NCI-H2107 treated with DMSO at 0.1 percent for 48 hours (cell line): Measurements from ENCODE around the gene DCTN1.
"Not testable (repeated sequence)": the region's sequence is repeated elsewhere in the genome, so short reads cannot be mapped to it uniquely, and the experiment has no call there.

ENCODE experiments used
- DNase-seq: peaks from one replicate; lab custom pipeline; 2025; ENCODE audit not compliant: unreplicated experiment; lab: John Stamatoyannopoulos, UW

The DCTN1 gene

DNA sequence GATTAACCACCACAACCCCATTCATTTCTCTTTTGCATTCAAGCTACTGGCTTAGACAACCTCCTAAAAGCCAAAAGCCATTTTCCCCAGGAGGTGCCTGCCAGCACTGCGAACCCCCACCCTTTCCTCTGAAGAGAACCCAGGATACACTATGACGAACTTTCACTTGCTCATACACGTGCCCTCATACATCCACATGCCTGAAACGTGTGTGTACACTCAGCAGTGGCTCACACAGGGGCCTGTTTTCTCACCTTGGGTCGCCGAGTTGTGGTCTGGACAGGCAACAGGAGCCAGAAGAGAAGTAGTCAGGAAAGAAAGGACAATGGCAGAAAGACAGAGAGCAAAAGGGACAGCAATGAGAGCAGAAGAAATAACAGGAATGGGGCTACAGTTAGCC, 7.4 kb downstream of the DCTN1 start:
- DNase-seq, result no peak

DNA sequence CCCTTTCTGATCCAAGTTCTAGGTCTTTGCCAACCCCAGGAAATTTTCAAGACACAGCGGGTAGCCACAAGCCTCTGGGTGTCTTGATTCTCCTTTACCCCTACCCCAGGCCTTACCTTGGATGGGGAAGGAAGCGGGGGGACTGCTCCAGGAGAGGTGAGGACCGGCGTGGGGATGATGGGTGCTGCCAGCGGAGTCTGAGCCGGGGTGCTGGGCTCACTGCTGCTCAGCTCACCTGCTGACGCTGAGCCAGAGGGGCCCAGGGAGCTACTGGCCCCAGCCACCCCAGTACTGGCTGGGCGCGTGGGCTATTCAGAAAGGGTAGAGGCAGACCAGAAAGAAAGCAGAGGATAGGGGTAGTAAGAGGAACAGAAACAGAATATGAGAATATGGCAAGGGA, 8.7 kb downstream of the DCTN1 start:
- no peak for DNase-seq

DNA sequence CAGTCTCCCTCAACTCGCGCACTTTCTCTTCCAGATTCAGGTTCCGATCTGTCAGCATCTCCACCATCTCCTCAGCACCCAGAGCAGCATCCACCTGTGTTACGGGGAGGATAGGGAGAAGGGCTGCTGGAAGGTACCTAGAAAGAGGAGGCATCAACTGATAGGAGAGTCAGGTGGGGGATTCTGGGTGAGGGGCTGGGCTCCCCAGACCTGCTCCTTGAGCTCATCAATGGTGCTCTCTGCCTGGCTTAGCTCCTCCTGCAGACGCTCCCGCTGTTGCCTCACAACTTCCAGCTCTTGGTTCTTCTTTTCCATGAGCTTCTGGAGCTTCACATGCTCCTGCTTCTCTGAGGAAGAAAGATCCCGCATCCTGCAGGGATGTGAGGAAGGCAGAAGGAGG, 10.1 kb downstream of the DCTN1 start:
- no peak for DNase-seq

DNA sequence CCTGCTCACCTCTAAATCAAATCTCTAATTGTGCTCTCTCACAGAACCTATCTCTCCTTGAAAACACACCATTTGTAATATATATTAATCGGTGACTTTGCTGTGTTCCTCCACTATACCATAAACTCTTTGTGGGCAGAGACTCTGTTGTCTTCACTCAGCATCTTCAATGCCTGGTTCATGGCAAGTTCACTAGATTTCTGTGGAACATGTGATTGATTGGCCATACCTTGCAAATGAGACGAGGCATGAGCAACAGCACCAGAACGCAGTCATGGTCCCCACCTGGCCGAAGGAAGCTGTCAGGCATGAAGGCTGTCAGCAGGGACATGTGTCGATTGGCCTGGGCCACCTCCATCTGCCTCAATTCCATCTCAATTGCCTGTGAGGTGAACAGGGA, 11.6 kb downstream of the DCTN1 start:
- no peak for DNase-seq

DNA sequence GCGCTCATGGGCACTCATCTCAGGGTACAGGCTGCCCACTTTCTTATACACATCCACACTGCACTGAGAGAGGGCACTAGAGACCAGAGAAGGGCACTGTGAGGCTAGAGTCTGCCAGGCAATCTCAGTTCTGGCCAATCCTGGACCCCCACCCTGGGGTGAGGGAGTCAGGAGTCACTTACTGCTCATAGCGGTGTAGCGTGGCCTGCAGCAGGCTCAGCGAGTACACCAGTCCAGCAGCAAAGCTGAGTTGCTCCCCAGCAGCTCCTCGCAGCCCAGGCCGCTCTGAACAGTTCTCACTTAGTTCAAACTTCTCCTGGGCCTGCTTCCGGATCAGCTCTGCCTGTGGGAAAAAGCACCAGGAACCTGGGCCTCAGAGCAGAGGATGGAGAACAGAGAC, 12.3 kb downstream of the DCTN1 start:
- DNase-seq, result no peak

DNA sequence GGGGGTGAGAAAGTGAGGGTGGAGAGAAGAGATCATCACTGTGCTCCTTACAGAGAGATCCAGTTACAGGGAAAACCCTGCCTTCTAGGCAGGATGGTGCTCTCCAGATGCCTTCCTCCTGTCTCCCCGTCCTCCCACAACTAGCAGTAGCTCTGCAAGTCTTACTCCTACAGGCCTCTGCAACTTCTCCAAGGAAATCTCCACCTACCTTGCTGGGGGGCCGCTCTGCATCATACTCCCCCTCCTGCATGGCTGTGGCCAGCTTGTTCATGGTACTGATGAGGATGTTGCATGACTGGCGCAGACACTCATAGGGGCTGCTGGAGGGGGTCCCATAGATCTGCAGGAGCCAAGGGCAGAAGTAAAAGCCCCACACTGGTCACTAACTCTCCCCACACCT, 14.1 kb downstream of the DCTN1 start:
- no peak for DNase-seq

DNA sequence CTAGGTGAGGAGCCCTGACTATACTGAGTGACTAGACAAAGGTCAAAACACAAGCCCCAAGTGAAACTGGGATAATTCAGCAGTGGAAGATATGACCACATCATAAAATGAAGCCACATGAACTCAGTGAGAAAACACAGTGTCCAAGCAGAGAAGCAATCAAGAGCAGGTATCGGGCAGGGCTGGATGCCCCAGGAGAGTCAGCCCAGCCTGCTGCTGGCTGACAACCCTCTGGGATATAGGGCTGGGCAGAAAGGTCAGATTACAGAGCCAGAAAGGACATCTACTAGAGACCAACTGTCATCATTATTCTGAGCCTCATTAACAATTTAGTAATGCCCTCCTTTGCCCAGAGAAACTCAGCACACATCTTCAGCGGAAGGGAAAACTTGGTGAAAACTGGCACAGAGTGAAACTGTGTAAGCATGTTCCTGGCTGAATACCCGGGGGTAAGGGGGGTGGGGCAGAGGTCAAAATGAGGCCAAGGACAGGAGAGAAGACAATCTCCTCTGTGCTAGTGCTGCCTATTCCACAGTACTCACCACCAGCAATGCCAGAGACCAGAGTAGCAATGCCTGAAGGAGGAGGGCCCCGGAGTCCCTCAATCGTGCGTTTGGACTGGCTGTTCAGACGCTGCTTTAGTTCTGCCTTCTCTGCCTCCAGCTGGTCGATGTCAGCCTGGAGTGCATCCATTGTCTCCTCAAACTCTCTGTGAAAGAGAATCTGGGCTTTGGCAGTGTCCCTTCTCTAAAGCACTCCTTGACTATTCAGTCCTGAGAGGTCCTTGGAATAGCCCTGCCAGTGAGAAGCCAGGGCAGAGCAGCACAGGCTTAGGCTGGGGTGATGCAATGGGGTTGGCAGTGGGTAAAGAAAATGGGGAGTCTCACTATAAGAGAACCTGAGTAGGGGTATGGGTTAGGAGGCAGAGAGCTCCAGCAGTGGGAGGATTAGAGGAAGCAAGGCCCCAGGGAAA, 15.3 kb downstream of the DCTN1 start:
- no peak for DNase-seq

DNA sequence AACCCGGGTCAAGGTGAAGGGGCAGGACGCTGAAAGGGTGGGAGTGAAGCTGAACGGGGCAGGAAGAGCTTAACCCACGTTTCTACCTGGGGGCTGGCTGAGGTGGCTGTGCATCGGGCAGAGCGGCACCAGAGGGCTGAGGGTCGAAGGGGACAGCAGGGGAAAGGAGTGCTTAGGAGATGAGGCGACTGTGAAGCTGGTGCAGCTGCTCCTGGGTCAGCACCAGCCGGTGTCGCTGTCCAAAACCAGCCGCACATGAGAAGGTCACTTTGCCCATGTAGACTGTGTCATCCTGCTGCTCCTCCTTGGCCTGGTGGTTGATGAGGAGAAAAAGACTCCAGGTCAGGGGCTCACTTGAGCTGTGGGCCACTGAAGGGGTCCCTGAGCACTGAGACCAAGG, 18.8 kb downstream of the DCTN1 start:
- no peak for DNase-seq

DNA sequence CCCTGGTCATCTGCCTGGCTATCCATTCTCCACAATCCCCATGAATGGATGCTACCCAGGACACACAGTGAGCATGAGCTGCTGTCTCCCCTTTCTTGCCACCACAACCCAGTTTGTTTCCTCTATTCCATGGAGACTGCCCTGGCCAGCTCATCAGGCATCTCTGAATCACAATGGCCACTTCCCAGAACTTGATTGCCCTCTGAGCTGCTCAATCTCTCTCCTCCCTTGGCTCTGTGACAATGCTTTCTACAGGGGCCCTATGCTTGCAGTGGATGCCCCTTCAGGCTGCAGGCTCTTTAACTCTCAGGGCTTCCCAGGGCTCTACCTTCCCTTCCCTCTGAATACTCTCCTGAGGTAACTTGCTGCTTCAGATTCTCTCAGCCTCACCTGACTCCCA, 22.5 kb downstream of the DCTN1 start:
- no peak for DNase-seq

DNA sequence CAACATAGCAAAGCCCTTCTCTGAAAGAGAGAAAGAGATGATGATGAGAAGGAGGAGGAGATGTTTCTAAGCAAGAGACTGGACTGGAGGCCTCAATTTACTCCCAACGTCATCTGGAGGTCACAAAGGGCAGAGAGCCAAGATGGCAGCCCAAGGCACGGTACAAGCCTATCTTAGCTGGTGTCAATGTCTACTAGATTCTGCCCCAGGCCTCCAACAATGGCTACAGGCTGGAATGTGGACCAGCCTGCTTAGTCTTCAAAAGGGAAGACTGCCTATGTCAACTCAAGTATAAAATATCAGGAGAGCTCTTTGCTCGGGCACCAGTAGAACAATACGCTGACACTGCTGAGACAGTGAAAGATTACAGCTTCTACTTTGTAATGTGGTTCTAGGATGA, 30.2 kb downstream of the DCTN1 start:
- no peak for DNase-seq

DNA sequence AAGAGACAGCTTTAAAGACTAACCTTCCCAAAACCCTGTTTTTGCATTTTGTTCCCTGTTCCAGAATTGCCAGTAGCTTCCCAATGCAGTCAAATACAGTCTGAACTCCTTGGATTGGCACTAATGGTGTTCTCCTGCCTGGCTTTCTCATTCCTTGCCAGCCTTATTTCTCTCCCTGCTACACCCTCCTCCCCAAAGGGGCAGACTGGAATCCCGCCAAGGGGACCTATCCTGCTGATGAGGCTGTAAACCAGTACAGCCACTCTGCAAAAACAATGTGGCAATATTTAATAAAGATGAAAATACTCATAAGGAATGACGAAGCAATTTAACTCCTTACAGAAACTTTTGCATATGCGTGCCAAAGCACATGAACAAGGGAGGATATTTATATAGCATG, 32.4 kb downstream of the DCTN1 start:
- no peak for DNase-seq

DNA sequence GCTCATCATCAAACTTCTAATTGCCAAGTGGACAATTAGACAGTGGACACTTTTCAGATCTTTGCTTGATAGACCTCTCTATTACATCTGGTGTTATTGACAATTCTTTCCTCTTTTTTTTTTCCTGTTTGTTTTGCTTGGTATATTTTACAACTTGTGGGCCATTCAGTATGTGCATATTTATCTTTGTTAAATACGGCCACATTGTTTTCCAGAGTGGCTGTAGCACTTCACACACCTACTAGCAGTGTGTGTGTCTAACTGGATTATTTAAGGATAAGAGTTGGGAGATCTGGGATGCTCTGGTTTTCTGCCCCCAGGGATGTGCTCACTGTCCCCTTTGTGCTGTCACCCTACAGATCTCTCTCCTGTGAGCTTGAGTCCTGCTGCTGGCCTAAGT, 32.8 kb downstream of the DCTN1 start:
- no peak for DNase-seq

DNA sequence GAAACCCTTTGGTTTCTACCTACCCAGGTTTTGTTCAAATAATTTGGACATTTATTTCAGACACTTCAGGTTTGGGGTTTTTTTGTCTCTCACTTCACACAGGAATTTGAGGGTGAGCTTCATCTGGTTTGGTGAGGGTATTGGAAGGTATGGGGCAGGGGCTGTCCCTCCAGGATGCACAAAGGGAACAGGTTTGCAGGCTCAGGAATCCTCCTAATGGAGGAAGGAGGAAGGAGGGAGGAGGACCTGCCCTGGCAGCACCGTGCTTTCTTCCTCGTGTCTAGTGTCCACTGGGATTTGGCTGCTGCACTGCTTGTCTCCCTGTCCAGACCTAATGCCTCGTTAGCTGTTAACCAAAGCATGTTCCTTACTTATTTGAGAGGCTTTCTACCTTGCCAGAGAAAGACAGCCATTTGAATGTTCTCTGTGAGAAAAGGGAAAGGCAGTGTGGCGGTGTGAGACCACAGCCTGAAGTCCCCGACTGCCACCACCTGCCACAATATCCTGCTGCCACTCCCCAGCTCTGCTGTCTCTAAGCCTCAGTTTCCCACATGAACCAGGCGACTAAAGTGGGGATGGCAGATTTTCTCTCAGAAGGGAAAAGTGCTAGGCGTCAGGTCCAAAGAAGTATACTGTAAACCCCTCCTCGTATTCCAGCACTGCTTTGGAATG, 34.7 kb downstream of the DCTN1 start:
- DNase-seq, result no peak

DNA sequence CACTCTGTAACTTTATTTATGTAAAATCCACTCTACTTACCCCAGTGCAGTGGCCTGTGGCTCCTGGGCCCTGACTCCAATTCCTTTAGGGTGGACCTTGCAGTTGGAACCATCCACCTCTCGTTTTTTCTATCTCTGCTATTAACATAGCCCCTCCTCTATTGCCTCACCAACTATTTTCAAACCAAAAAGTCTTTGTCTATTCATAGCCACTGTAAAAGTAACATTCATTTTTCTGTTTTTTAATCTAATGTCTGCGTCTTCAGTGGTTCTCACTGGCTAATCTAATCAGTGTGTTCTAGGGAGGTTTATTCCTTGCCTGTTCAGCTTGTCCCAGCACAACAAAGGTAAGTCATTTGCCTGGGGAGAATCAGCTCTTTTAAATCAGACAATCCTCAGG, 36.8 kb downstream of the DCTN1 start, which contains the start of gene SLC4A5:
SLC4A5 (minus strand) TSS at position 101 of the 400 bp plus-strand sequence. CDS start 28,393 bp downstream, outside the sequence.
- no peak for DNase-seq

DNA sequence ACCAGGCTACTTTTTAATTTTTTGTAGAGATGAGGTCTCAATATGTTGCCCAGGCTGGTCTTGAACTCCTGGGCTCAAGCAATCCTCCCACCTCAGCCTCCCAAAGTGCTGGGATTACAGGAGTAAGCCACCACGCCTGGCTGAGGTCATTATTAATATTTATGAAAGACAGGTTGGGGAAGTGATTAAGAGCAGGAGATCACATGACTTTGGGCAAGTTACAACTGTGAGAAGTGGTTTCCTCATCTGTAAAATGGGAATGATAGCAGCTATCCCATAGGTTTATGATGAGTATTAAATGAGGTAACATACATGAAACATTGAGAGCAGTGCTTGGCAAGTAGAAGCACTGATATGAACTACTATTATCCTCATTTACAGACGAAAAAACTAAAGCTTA, 43.9 kb downstream of the DCTN1 start:
- DNase-seq, result not testable (repeated sequence)

DNA sequence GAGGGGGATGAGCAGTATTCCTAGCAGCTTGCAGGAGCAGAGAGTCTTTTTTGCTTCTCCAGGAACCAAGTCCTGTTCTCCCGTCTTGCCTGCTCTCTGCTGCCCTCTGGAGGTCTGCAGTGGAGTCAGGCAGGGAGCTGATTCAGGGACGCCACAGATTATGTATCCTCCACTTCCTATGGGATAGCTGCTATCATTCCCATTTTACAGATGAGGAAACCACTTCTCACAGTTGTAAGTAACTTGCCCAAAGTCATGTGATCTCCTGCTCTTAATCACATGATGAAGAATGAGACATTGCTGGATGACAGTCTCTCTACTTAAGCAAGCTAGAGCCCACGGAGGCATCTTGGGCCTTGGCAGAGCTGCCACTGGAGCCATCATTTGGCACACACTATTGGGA, 45.2 kb downstream of the DCTN1 start:
- DNase-seq, result peak; percentile 6

DNA sequence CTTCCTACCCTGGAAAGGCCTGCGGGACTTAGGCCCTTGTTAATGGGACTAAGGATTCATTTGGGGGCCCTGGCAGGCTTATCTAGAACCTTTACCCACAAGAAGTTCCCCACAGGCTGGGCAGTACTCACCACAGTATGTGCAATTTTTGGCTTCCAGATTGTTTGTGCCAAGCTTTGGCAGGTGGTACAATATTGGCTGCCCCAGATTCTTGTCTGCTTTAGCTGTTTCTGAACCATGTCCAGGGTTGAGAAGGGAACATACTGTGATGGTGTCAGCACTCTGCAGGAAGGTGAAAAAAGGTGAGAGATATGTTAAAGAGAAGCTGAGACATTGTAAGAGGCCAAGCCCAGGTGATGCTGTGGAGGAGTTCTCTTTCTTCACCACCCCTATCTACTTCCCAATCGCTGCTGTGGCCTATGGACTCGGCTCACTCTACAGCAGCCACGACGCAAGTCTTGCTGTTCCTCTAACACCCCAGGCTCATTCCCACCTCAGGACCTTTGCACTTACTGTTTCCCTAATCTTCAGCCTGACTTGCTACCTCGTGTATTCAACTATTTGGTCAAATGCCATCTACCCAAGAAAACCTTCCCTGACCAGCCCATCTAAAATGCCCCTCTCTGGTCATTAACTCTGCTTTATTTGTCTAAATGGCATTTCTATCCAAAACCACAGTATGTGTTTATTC, 46.1 kb downstream of the DCTN1 start:
- no peak for DNase-seq

DNA sequence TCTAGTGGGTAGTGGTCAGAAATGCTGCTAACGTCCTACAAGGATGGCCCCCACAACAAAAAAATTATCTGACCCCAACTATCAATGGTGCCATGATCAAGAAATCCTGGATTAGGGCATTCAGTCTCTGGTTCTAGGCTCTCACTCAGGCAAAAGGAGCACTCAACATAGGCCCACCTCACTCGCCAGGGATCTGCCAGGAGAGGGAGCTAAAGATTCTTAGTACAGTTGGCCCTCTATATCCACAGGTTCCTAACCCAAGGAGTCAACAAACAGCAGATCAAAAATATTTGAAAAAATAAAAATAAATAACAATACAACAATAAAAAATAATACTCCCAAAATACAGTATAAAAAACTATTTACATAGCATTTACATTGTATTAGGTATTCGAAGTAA, 46.9 kb downstream of the DCTN1 start:
- peak; percentile 54 for DNase-seq

DNA sequence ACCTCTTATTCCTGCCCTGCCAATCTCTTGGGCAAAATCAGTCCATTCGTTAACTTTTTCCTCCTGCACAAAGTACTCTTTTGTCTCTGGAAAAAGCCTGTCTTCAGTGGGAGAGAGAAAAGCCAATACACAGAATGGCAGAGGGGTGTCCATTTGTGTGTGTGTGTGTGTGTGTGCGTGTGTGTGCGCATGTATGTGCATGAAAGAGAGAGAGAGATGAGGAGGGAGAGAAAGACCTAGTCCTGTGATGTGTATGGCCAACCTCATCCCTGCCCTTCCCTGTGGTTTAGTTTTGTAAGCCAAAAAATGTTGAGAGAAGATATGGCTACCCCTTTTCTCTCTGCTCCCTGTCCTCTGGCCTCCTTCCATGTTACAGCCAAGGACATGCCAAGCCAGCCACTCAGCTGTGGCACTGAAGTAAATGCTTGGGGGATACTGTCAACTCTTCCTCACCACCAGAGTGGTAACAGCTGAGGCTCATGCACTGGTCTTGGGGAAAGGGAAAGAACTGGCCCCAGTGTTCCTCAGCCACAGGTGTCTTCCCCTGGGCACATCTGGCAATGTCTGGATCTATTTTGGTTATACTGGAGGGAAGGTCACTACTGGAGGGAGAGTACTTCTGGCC, 47.4 kb downstream of the DCTN1 start:
- DNase-seq, result no peak

DNA sequence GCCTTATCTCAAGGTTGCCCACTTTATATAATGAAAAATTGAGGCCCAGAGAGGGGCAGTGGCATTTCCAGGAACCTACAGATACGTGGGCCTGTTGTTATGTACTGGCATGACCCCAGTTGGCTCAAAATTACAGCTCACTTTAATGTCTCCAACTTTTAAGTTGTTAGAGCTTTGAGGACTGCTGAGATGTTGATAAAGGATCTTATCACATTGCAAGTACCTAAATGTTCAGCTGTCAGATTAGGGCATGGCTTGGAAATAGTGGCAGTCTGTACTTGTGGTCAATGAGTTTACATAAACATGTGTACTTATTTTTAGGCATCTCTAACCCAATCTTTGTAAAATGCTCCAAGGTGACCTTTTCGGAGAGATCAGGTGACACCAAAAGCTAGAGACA, 51.5 kb downstream of the DCTN1 start:
- DNase-seq, result no peak

DNA sequence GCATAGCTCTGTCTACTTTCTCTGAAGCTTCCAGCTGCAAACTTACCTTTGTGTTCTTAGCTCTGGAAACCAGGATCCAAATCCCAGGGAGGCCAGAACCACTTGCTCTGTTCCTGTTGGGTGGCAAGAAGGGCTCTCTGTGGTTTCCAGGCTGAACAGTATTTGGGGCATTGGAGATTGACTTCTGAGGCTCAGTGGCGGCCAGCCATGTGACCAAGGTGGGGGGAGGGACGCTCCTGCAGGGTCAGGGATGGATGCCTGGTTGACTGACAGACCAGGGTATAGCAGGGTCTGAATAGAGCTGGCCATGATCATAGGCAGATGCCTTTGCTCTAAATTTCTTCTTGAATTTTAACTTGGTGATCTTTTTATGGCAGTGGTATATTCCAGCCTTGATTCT, 52.0 kb downstream of the DCTN1 start:
- no peak for DNase-seq
